Transverse colon (tissue), 4 donors: ENCODE results near the gene ELK4. TPM values are rescaled to one million over a fixed set of nuclear protein-coding genes. Genes with fewer than 3 reads are reported as not detected.
A peak's percentile ranks its signal among the peaks of the same experiment; 100 is the strongest.

Experiments used
- DNase-seq: peaks from one replicate; pipeline ENCODE4 v3.0.0-alpha.2; 2019
- H3K27ac ChIP-seq, 4 donors: fragments of 200-600 bp; sonication (generic); 2 replicates each; pipeline ENCODE4 v1.5.1; 2016 to 2018; ENCODE audit warnings: inconsistent platforms in 4 of 4
- H3K27me3 ChIP-seq: fragments of 200-600 bp; sonication (generic); 2 replicates; pipeline ENCODE4 v1.5.1; 2017; ENCODE audit warnings: inconsistent platforms
- H3K36me3 ChIP-seq, 4 donors: fragments of 200-600 bp; sonication (generic); 2 replicates each; pipeline ENCODE4 v1.5.1; 2017 to 2019; ENCODE audit warnings: inconsistent platforms in 4 of 4
- H3K4me1 ChIP-seq, 4 donors: fragments of 200-600 bp; sonication (generic); 2 replicates each; pipeline ENCODE4 v1.5.1; 2017 to 2020; ENCODE audit warnings: inconsistent platforms in 4 of 4
- H3K4me3 ChIP-seq, 4 donors: fragments of 200-600 bp; sonication (generic); 1 replicate in 1 of 4; 2 replicates in 3 of 4; pipeline versions ENCODE4 v1.5.1 to v1.6.1; 2017 to 2019; ENCODE audit warnings: inconsistent platforms in 4 of 4
- H3K9me3 ChIP-seq, 2 donors: fragments of 200-600 bp; sonication (generic); 2 replicates each; pipeline ENCODE4 v1.5.1; 2017 to 2019; ENCODE audit warnings: inconsistent platforms in 2 of 2
- CTCF ChIP-seq, 5 experiments: fragments of 200-600 bp in 3 of 5; fragments of 450-650 bp in 2 of 5; sonication (generic) in 3 of 5; IDR thresholded peaks; 1 replicate in 2 of 5; 2 replicates in 3 of 5; pipeline ENCODE4 v1.5.1; 2016 to 2017; ENCODE audit warnings: antibody characterized with exemption in 5 of 5, inconsistent platforms in 3 of 5, mild to moderate bottlenecking in 2 of 5, moderate library complexity in 1 of 5
- EP300 ChIP-seq: sonication (generic); formaldehyde crosslinking; IDR thresholded peaks from one replicate; pipeline ENCODE4 v1.6.1; 2017; ENCODE audit warnings: antibody characterized with exemption, low read depth
- POLR2A ChIP-seq: fragments of 450-650 bp; IDR thresholded peaks from one replicate; pipeline ENCODE4 v1.6.1; 2016; ENCODE audit warnings: antibody characterized with exemption, mild to moderate bottlenecking, moderate library complexity
- POLR2AphosphoS5 ChIP-seq, 3 donors: sonication (generic); formaldehyde crosslinking; IDR thresholded peaks; one replicate each; pipeline ENCODE4 v1.6.1; 2016; ENCODE audit warnings: antibody characterized with exemption in 3 of 3
- WGBS, 2 donors: methylation state at CpG; one replicate each; pipeline ENCODE4 v1.1.5; 2018; ENCODE audit warnings: low coverage in 1 of 2; 5-methylcytosine and 5-hydroxymethylcytosine counted together
- in situ Hi-C, 4 donors: fragments of 200-750 bp; cut with MboI; loops; one replicate each; pipeline versions ENCODE4 v1.15.0 to v1.15.1; 2017; ENCODE audit warnings: low sequenced_read_pairs in 3 of 4, low pct_ligation_motif_present in 1 of 4, low pct_unique_long_range_greater_than_20kb in 1 of 4
- intact Hi-C: fragments of 100-400 bp; cut with DNase I; formaldehyde crosslinking; loops from one replicate; pipeline ENCODE4 v1.15.1; 2023; ENCODE audit warnings: low total_unique reads
- total RNA-seq, 4 donors: library from RNA; depleted of rRNA; stranded (reverse); fragments of >200 nt; gene quantifications; one replicate each; pipeline ENCODE4 v1.1.0, GENCODE V29; 2016

Gene ELK4
- total RNA-seq, 4 donors from 2014 or later, result 16.0 to 24.1 (median 19.7) TPM

- H3K9me3 ChIP-seq, result no peaks in the 10 kb centered on the region
- in situ Hi-C loops, result no loop called here
- peaks cover 0 to 29% (median 20%) of the 10 kb centered on the region in 4 donors for H3K4me1 ChIP-seq
- no peak for TF ChIP-seq POLR2A
- TF ChIP-seq POLR2AphosphoS5 (IDR thresholded peaks at IDR 0.05), result no peak
- TF ChIP-seq CTCF (IDR thresholded peaks at IDR 0.05), result peak in 1 of 5 experiments; percentile 17
- TF ChIP-seq EP300, result no peak
- peak; percentile 21 for DNase-seq
- peaks cover 40% of the 10 kb centered on the region for H3K27me3 ChIP-seq
- H3K36me3 ChIP-seq, result no peaks in the 10 kb centered on the region
- intact Hi-C loops, result no loop called here
- 2% methylated on average over 33 of the region's 90 CpGs; no CpG with 5 or more reads in 1 of the 2 donors for WGBS, 2 donors
- H3K27ac ChIP-seq, result peak overlapping the region in 3 of 4 donors; percentile 38 to 58 (median 56)
- H3K4me3 ChIP-seq, result peak overlapping the region in 3 of 4 donors; percentile 37 to 51 (median 44)
Observed at GRCh38 chr1:205568469-205569361, 63.1 kb downstream of the ELK4 start.

GRCh38 chr1:205568135-205568468, 63.7 kb downstream of the ELK4 start:
- Histone ChIP-seq H3K27ac (peak overlapping the region in 1 of 4 donors; percentile 38), H3K9me3 (no peaks in the 10 kb centered on the region), H3K4me1 (peaks cover 0 to 29% (median 20%) of the 10 kb centered on the region in 4 donors), H3K27me3 (peaks cover 40% of the 10 kb centered on the region), H3K4me3 (no peak overlapping the region), H3K36me3 (no peaks in the 10 kb centered on the region)
- 63 to 72% methylated on average over 2 to 5 of the region's 5 CpGs for WGBS, 2 donors
- intact Hi-C loops (no loop called here), in situ Hi-C loops (no loop called here)
- peak; percentile 3 for DNase-seq
- TF ChIP-seq EP300 (no peak), CTCF (IDR thresholded peaks at IDR 0.05) (no peak), POLR2AphosphoS5 (IDR thresholded peaks at IDR 0.05) (no peak), POLR2A (no peak)

GRCh38 chr1:205567716-205568115, 64.1 kb downstream of the ELK4 start:
- Histone ChIP-seq H3K4me1 (peaks cover 0 to 29% (median 20%) of the 10 kb centered on the region in 4 donors), H3K36me3 (no peaks in the 10 kb centered on the region), H3K27ac (no peak overlapping the region), H3K4me3 (no peak overlapping the region), H3K27me3 (peaks cover 40% of the 10 kb centered on the region), H3K9me3 (no peaks in the 10 kb centered on the region)
- TF ChIP-seq POLR2AphosphoS5 (IDR thresholded peaks at IDR 0.05) (no peak), EP300 (no peak), POLR2A (no peak), CTCF (IDR thresholded peaks at IDR 0.05) (no peak)
- 80 to 85% methylated on average over 3 to 6 of the region's 6 CpGs for WGBS, 2 donors
- in situ Hi-C loops (no loop called here), intact Hi-C loops (no loop called here)
- DNase-seq, result peak; percentile 7

GRCh38 chr1:205565799-205566198, 66.0 kb downstream of the ELK4 start:
- H3K4me1 ChIP-seq, result peaks cover 0 to 29% (median 20%) of the 10 kb centered on the region in 4 donors
- DNase-seq, result peak; percentile 21
- intact Hi-C loops (no loop called here), in situ Hi-C loops (no loop called here)
- H3K27ac ChIP-seq, result peak overlapping the region; percentile 43 to 76 (median 73)
- peaks cover under 1 to 5% of the 10 kb centered on the region in 2 donors for H3K9me3 ChIP-seq
- peak in 2 of 3 donors; percentile 14 to 27 for TF ChIP-seq POLR2AphosphoS5 (IDR thresholded peaks at IDR 0.05)
- TF ChIP-seq POLR2A, result no peak
- no peak for TF ChIP-seq CTCF (IDR thresholded peaks at IDR 0.05)
- TF ChIP-seq EP300, result no peak
- peaks cover 44% of the 10 kb centered on the region for H3K27me3 ChIP-seq
- no peaks in the 10 kb centered on the region for H3K36me3 ChIP-seq
- no peak overlapping the region for H3K4me3 ChIP-seq
- 33 to 50% methylated on average over 3 of the region's 3 CpGs for WGBS, 2 donors
